GM13976 (cell line): ENCODE results near the gene OR4S2.

ENCODE experiments used
- DNase-seq: peaks from one replicate; pipeline ENCODE4 v3.0.0; 2012; ENCODE audit warnings: low spot score
- CTCF ChIP-seq: IDR thresholded peaks from 2 replicates; pipeline ENCODE4 v1.5.1; 2012; ENCODE audit warnings: borderline replicate concordance, mild to moderate bottlenecking; ENCODE audit not compliant: insufficient read depth; ENCODE audit errors: extremely low read depth, missing control alignments, control extremely low read depth
- in situ Hi-C: fragments of 300-500 bp; cut with MboI; formaldehyde crosslinking; loops from one replicate; pipeline ENCODE4 v1.12.0; 2022; ENCODE audit warnings: low sequenced_read_pairs, mixed read lengths, inconsistent platforms; ENCODE audit not compliant: unreplicated experiment

Gene OR4S2

GRCh38 chr11:55648027-55648426, at the start of gene OR4S2:
TSS of gene OR4S2 (plus strand) at chr11:55648327. CDS start at chr11:55650904, 2,577 bp downstream.
- in situ Hi-C loops: no loop called here
- TF ChIP-seq CTCF: no peak
- no peak for DNase-seq

GRCh38 chr11:55607545-55607944, 40.6 kb upstream of the OR4S2 start, which contains the start of gene OR4C11:
TSS of gene OR4C11 (minus strand) at chr11:55607645. CDS start at chr11:55604373, 3,272 bp downstream.
- in situ Hi-C loops: no loop called here
- TF ChIP-seq CTCF: no peak
- DNase-seq: no peak

GRCh38 chr11:55624531-55624930, 23.6 kb upstream of the OR4S2 start:
- no peak for DNase-seq
- no peak for TF ChIP-seq CTCF
- in situ Hi-C loops: no loop called here

- no peak for TF ChIP-seq CTCF
- DNase-seq: no peak
- in situ Hi-C loops: no loop called here
Observed at GRCh38 chr11:55634813-55635212, 13.3 kb upstream of the OR4S2 start, which contains the start of gene OR4P4. TSS of gene OR4P4 (plus strand) at chr11:55635113.

- no peak for DNase-seq
Observed at GRCh38 chr11:55652560-55652959, 4.4 kb downstream of the OR4S2 start.

GRCh38 chr11:55655096-55655495, 7.0 kb downstream of the OR4S2 start:
- TF ChIP-seq CTCF: no peak
- DNase-seq: no peak
- in situ Hi-C loops: no loop called here

More at GRCh38 chr11:55652560-55652959, 4.4 kb downstream of the OR4S2 start:
- in situ Hi-C loops: no loop called here
- TF ChIP-seq CTCF: no peak
